BE2C (cell line): ENCODE data around the gene KCNIP4.

ENCODE experiments used
- DNase-seq: peaks from one replicate; pipeline ENCODE4 v3.0.0-alpha.2; 2020
- H3K27me3 ChIP-seq: fragments of 250-450 bp; sonication (Bioruptor Pico); 2 replicates; pipeline ENCODE4 v1.5.1; 2020; ENCODE audit warnings: mild to moderate bottlenecking
- H3K36me3 ChIP-seq: fragments of 250-450 bp; sonication (Bioruptor Pico); 2 replicates; pipeline ENCODE4 v1.5.1; 2020; ENCODE audit warnings: mild to moderate bottlenecking
- H3K4me1 ChIP-seq: fragments of 250-450 bp; sonication (Bioruptor Pico); 2 replicates; pipeline ENCODE4 v1.5.1; 2020
- H3K4me3 ChIP-seq: 2 replicates; pipeline ENCODE4 v1.5.1; 2011; ENCODE audit warnings: low read depth, low read length
- H3K9me3 ChIP-seq: fragments of 250-450 bp; sonication (Bioruptor Pico); 2 replicates; pipeline ENCODE4 v1.5.1; 2020
- TF ChIP-seq, protein P1 (sequence below): IDR thresholded peaks from 2 replicates; pipeline ENCODE4 v1.5.1; 2012; ENCODE audit warnings: mild to moderate bottlenecking, low read depth, low read length

KCNIP4 gene

DNA sequence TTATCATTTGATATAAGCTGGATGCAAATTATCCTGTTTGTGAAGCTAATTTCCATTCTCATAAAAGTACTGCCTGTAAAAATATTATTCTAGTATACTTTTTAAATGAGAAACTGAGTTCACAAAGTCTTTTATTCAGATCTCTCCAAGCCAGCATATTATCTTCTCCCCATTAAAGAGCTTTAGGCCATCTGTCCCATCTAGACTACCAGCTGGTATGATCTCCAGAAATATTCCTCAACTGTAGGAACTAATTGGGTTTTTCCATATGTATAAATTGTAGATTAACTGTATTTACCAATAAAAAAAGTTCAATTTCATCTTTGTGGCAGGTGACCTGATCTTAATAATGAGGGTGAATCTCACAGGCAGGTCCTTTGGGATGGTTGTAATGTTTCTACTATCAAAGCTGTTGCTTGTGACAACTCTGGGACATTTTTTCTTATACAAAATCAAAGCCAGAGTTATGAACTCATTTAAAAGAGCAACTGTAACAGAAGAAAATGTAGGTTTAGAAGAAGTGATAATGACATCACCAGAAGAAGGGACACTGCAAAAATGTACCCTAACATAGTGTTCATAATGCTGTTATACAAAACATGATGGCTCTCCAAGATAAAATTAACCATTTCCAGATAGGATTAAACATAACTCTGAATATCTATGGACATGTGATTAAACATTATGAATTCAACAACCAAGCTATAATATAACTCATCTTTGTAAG lies 132.8 kb downstream of the KCNIP4 start:
- TF ChIP-seq, protein P1, sequence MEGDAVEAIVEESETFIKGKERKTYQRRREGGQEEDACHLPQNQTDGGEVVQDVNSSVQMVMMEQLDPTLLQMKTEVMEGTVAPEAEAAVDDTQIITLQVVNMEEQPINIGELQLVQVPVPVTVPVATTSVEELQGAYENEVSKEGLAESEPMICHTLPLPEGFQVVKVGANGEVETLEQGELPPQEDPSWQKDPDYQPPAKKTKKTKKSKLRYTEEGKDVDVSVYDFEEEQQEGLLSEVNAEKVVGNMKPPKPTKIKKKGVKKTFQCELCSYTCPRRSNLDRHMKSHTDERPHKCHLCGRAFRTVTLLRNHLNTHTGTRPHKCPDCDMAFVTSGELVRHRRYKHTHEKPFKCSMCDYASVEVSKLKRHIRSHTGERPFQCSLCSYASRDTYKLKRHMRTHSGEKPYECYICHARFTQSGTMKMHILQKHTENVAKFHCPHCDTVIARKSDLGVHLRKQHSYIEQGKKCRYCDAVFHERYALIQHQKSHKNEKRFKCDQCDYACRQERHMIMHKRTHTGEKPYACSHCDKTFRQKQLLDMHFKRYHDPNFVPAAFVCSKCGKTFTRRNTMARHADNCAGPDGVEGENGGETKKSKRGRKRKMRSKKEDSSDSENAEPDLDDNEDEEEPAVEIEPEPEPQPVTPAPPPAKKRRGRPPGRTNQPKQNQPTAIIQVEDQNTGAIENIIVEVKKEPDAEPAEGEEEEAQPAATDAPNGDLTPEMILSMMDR: no peak
- H3K9me3 ChIP-seq: no peaks in the 10 kb centered on the region

DNA sequence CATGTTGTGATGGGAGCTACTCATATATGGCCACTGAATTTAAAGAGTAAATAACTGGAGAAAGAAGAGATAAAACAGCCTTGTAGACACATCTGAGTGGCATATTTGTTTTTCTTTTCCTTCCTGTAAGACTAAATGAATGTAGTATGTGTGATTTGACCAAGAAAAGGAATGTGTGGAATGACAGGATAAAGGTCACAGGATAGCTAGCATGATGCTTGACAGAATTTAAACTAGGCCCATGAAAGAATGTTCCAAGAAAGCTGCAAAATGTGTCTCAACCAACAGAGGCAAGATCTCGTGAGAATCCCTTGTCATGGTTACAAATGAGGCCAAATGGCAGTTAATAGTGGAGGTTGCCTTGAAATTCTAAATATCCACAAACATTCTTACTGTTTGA lies 137.0 kb downstream of the KCNIP4 start:
- H3K4me3 ChIP-seq: no peak overlapping the region
- 0 out of 2 replicates have a peak, but pooled peaks cover 4% of the 10 kb centered on the region for H3K27me3 ChIP-seq
- TF ChIP-seq, protein P1: no peak
- no peak for DNase-seq
- no peaks in the 10 kb centered on the region for H3K4me1 ChIP-seq
- H3K9me3 ChIP-seq: no peaks in the 10 kb centered on the region
- no peaks in the 10 kb centered on the region for H3K36me3 ChIP-seq

More for the DNA sequence above, 132.8 kb downstream of the KCNIP4 start:
- no peak overlapping the region for H3K4me3 ChIP-seq
- DNase-seq: no peak
- H3K4me1 ChIP-seq: no peaks in the 10 kb centered on the region
- peaks cover 8% of the 10 kb centered on the region for H3K27me3 ChIP-seq
- H3K36me3 ChIP-seq: no peaks in the 10 kb centered on the region

DNA sequence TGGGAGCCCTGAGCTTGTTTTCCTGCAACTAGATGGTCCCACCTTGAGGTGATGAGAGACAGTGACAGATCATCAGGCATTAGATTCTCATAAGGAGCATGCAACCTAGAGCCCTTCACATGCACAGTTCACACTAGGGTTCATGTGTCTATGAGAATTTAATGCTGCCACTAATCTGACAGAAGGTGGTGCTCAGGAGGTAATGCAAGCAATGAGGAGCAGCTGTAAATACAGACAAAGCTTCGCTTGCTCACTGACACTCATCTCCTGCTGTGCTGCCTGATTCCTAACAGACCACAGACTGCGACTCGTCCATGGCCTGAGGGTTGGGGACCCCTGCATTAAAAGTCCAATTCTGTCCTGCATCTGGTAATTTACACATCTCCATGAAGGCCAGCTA lies 141.6 kb downstream of the KCNIP4 start:
- H3K36me3 ChIP-seq: no peaks in the 10 kb centered on the region
- TF ChIP-seq, protein P1: no peak
- no peak for DNase-seq
- no peak overlapping the region for H3K4me3 ChIP-seq
- no peaks in the 10 kb centered on the region for H3K9me3 ChIP-seq
- H3K4me1 ChIP-seq: no peaks in the 10 kb centered on the region
- H3K27me3 ChIP-seq: no peaks in the 10 kb centered on the region

DNA sequence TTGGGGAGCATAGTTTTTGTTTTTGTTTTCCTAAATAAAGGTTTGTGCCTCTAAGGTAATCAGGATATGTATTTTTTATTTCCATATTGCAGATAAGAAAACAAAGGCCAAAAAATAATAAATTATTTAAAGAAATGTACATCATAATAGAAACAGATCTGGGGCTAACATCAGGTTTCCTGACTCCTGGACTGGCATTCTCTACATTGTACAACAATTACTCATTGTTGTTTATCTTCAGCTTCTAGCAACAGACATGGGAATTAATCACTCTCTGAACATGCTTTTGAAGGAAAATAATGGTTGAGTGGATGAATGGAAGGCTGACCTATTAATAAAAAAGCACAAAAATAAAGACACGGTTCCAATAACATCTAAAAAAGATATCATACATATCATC lies 146.2 kb downstream of the KCNIP4 start:
- Histone ChIP-seq H3K4me1 (no peaks in the 10 kb centered on the region), H3K27me3 (peaks cover 9% of the 10 kb centered on the region), H3K9me3 (no peaks in the 10 kb centered on the region), H3K4me3 (no peak overlapping the region), H3K36me3 (no peaks in the 10 kb centered on the region)
- TF ChIP-seq, protein P1: no peak
- DNase-seq: no peak

DNA sequence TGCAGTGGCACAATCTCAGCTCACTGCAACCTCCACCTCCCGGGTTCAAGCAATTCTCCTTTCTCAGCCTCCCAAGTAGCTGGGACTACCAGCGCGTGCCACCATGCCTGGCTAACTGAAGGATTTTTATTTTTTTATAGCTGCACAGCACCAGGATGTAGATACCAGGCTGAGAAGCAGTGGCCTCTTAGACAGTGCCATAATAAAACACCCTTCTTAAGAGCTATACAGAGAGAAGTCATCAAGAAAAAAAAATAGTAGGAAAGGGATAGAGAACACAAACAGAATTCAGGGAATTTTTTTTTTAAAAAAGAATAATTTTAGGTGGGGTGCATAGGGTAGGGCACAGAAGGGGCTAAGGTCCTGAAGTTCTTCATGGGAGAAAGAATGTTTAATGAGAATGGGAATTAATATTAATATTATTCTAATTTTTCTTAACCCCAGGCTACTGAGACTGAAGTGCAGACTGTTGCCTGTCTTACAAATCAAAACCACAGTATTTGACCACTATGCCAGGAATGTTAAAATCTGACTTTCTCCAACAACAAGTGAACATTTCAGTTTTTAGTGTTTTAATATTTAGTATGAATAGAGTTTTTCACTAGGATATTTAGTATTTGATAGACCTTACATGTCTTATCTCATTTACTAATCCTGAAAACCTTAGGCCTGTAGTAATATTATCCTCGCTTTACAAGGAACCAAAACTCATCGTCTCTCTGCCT lies 146.7 kb downstream of the KCNIP4 start:
- TF ChIP-seq, protein P1: no peak
- no peak for DNase-seq

DNA sequence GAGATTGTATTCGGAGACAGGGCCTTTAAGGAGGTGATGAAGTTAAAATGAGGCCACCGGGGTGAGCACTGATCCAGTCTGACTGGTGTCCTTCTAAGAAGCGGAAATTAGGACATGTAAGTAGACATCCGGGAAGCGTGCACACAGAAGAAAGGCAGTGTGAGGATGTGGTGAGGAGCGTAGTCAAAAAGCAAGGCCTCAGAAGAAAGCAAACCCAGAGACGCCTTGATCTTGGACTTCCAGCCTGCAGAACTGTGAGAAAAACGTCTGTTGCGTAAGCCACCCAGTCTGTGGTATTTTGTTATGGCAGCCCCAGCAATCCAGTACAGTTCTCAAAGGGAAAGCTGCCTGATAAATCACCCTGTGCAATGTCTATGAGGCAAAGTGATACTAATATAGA lies 153.5 kb downstream of the KCNIP4 start:
- no peaks in the 10 kb centered on the region for H3K9me3 ChIP-seq
- TF ChIP-seq, protein P1: no peak
- no peaks in the 10 kb centered on the region for H3K36me3 ChIP-seq
- DNase-seq: no peak
- H3K4me3 ChIP-seq: no peak overlapping the region
- H3K27me3 ChIP-seq: peaks cover 5% of the 10 kb centered on the region; the same call in 1 of the 2 replicates
- H3K4me1 ChIP-seq: no peaks in the 10 kb centered on the region

More for the DNA sequence above, 146.7 kb downstream of the KCNIP4 start:
- H3K4me3 ChIP-seq: no peak overlapping the region
- H3K36me3 ChIP-seq: no peaks in the 10 kb centered on the region
- no peaks in the 10 kb centered on the region for H3K9me3 ChIP-seq
- H3K27me3 ChIP-seq: peaks cover 9% of the 10 kb centered on the region
- no peaks in the 10 kb centered on the region for H3K4me1 ChIP-seq
